GM18867 (cell line): ENCODE results near the gene SNAP25.

ENCODE experiments used
- ATAC-seq: cut with Tn5 transposase; IDR thresholded peaks from one replicate; pipeline ENCODE4 v1.9.1; 2021; ENCODE audit warnings: mild to moderate bottlenecking, moderate library complexity; ENCODE audit not compliant: unreplicated experiment

The SNAP25 gene

GRCh38 chr20:10328897-10329255, 110.2 kb downstream of the SNAP25 start:
- ATAC-seq: no peak

GRCh38 chr20:10329387-10330005, 110.9 kb downstream of the SNAP25 start:
- no peak for ATAC-seq

GRCh38 chr20:10330071-10330470, 111.4 kb downstream of the SNAP25 start:
- no peak for ATAC-seq

DNA sequence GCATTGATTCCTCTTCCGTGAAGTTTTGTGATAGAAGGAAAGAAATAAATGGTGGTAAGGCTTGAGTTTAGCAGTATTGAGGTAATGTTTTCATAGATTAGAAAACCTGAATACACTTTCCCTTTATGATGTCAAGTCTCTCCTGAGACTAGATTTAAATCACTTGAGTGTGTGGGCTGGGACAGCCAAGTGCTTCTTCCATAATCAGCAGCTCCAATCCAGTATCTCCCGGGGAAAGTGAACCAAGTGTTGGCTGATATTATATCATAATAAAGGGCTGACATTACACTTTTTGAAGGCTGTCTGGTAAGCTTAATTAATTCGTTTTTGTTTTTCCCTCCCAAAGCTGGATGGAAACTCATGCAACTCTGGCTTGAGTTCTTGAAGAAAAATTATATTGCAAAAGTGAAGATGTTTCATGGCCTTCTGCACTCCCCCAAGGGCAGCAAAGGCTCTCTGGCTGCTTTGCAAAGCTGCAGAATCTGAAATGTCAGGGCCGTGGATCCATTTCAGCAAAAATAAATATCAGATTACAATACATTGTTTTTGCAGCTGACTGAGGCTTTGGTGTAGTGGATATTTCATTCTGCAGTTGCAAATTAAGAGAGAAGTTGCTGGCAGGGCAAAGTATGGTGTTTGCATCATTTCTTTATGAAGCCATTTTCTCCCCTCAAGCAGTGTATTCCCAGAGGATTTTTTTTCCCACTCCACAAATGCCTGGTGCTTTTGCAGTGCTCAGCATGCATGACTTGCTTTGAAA, 114.2 kb downstream of the SNAP25 start:
- ATAC-seq: no peak

DNA sequence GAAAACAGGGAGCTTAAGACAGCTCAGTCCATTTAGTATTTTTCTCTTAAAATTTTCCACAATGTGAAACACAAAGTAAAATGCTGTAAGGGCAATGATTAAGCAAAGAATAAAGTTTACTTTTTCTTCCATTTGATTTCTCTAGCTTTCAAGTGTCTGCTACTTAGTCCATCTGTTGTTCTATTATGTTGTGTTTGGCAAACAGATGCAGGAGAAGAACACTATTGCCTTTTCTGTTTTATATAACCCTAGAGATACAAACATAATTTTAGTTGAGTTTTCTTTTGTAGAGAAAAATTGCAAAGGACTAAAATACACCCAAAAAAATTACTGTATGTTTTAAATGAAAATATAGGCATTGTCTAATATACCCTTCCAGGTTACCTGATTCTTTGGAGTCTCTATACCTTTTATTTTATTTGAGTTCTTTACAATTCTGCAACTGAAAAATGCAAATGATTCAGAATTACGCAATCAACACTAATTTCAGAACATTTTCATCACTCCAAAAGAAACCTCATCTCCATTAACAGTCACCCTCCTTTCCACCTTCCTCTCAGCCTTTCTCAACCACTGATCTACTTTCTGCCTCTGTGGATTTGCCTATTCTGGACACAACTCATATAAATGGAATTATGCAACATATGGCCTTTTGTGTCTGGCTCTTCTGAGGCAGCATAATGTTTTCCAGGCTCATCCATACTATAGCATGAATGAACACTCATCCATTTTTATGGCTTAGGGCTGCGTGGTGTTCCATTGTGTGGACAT, 118.5 kb downstream of the SNAP25 start:
- no peak for ATAC-seq

DNA sequence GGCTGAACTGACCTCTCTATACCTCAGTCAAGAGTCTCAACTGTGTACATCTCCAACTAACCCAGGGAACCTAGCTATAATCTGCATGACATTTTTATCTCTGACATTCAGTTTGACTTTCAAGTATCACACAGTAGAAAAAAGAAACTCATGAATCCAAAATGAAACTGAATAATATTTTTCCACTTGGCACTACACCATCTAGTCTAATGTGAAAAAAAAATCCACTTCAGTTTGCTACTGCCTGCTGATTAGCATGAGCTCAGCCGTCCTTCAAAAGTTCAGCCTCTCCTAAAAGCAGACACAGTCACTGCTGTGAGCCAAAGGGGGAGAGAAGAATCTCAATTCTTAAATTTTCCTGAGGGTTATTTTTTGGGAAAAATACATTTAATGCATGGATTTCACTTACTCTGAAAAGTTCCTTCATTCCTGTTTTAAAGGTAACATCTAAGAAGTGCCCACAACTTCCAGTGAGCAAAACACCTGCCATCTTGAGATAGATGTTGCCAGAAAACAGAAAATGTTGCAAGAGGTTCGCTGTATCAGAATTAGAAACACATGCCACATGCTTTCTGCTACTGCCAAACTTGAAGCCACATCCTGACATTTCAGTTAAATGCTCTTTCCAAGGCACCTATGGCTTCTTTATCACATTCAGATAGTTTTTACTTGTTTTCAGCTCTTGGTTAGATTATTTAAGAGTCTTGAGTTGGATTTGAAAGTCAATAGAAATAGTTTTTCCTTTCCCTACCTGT, 120.0 kb downstream of the SNAP25 start:
- no peak for ATAC-seq

- ATAC-seq: no peak
These were observed 121.0 kb downstream of the SNAP25 start for GRCh38 chr20:10339609-10340008.

DNA sequence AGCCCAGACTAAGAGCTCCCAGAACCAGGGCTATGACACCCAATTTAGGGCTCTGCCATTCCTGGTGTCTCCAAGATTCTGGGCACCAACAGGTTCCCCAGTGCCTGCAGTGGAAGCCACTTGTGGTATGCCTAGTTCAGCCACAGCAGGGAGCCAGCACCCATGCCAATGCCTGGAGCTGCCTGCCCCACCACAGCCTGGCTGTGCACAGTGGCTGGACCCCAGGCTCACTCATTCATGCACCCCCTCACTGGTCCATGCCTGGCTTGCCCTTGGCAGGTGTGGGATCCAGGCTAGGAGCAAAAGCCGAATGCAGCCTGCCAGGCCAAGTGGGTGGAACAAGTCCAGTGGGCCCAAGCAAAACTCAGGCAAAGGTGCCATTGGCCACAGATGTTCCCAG, 123.5 kb downstream of the SNAP25 start:
- ATAC-seq: no peak

GRCh38 chr20:10344953-10345352, 126.3 kb downstream of the SNAP25 start:
- no peak for ATAC-seq

DNA sequence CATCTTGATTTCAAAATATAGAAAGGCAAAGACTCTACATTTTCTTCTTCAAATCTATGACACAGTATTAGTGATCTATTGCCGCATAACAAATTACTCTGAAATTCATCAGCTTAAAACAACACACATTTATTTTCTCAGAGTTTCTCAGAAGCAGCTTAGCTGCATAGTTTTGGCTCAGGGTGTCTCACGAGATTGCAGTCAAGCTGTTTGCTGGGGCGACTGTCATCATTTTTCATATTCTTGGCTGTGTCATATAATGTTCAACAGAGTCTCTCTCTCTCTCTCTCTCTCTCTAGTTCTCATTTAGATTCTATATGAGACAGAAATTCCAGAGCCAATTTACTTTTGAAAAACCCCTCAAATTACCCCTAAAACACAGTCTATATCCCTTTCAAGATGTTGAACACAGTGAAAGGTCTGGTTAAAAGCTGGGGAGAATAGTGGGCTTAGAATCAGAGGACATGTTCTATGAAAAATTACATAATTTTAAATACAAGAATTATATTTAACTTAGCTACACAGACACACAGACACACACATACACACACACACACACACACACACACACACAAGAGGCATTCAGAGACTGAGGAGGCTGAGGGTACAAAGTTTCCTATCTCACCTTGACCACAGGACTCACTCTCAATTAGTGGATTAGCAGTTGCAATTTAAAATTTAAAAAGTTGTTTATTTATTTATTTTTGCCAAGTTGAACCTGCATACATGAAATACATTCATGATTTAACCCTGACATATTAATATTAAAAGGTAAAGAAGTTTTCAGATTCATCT, 128.7 kb downstream of the SNAP25 start:
- ATAC-seq: no peak

DNA sequence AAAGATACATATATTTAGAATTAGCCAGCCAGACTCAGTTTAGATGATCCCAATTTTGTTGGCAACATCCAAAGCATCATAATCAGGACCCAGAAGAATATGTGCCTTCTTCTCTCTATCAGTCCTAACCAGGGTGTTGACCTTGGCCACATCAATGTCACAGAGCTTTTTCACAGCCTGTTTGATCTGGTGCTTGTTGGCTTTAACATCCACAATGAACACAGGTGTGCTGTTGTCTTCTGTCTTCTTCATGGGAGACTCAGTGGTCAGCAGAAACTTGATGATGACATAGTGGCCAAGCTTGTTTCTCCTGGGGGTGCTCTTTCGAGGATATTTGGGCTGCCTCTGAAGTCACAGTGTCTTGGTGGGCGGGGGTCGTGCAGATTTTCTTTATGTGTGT, 130.5 kb downstream of the SNAP25 start:
- no peak for ATAC-seq

DNA sequence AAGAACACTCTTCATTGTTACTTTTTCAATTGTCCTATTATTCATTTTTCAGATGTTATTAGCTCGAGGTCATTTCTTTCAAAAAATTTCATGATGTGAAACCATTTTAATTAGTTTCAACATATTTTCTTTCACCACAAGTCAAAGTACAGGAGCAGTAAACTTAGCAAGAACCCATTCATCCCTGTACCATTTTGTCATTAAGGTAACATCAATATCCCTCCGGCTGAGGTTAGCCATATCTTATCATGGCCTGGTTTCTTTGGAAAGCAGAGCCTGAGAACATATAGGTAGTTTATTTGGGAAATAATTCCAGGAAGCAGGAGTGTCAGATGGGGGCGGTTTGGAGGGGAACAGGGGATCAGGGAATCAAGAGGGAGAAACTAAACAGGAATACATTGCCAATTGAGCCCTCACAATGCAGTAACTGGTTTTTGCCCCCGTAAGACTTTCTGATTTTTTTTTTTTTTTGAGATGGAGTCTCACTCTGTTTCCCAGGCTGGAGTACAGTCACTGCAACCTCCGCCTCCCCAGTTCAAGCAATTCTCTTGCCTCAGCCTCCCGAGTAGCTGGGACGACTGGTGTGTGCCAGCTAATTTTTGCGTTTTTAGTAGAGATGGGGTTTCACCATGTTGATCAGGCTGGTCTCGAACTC, 131.7 kb downstream of the SNAP25 start:
- ATAC-seq: no peak

- no peak for ATAC-seq
These were observed 134.5 kb downstream of the SNAP25 start for GRCh38 chr20:10352934-10353824.

DNA sequence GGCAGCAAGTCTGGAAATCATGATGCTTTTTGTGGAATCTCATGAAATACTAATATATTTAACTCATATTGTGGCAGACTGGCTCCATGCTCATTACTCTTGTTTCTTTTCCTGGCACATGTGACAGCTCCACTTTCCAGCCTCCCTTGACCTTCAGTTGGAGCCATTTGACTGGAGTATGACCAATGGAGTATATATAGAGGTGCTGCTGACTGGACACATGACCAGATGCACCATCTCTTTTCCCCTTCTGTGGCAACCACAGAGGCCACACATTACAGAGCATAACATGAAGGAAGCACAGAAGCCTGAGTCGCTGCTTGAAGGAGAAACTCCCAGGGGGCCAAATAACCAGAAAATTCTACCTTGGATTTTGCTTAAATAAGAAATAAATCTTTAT, 138.0 kb downstream of the SNAP25 start:
- no peak for ATAC-seq
